HK-2 (cell line): ENCODE results near the gene TOX2.

Experiments used
- DNase-seq: peaks from one replicate; pipeline ENCODE4 v3.0.0-alpha.2; 2018; ENCODE audit not compliant: unreplicated experiment

TOX2 gene

GRCh38 chr20:43996240-43996930 lies 81.7 kb downstream of the TOX2 start:
- DNase-seq = no peak

DNA sequence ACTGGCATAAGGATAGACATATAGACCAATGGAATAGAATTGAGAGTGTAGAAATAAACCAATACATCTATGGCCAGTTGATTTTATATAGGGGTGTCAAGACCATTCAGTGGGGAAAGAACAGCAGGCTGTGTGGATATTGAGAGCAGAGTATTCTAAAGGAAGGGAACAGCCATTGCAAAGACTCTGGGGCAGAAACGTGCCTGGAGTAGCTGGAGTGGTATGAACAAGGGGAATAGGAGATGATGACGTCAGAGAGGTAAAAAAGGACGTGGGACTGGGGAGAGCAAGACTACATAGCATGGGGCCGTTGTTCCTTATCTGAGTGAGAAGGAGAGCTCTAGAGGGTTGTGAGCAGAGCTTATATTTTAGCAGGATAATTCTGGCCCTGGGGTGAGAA lies 85.2 kb downstream of the TOX2 start:
- no peak for DNase-seq

DNA sequence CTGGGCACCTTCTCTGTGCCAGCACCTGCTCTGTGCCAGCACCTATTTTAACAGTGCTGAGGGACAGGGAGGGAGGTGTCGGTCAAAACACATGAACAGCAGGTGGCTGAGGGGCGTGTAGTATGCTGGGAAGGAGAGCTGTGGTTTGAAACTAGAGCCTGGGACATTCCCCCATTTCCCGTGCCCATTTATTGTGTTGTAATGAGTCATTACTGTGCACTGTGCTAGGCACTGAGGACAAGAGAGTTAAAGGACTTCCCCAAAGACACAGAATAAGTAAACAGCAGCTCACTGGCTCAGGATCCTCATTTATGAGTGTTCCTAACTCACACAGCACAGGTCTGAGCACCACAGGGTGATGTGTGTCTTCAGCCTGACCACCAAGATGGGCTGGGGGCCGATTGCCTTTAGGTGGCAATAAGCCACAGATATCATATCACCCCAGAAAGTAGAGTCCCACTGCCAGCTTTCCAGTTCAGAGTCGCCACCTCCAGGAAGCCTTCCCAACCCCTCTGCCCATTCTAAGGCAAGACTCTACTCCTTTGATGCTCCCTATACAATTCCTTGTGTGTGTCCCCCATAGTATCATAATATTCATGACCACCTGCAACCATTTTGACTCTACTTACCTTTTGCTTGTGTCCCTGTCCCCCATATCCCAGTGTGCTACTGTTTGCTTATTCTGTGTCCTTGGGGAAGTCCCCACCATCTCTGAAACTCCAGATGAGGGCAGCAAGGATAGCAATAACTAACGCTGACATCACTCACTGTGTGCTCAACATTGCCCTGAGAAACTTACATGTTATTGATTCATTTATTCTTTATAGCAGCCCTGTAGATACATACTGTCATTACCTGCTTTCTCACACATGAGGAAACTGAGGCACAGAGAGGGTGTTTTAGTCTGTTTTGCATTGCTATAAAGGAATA lies 87.3 kb downstream of the TOX2 start:
- DNase-seq = no peak

- DNase-seq = no peak
Observed at GRCh38 chr20:44002861-44003260, 88.2 kb downstream of the TOX2 start.

- no peak for DNase-seq
Observed at GRCh38 chr20:44003609-44004008, 89.0 kb downstream of the TOX2 start.

DNA sequence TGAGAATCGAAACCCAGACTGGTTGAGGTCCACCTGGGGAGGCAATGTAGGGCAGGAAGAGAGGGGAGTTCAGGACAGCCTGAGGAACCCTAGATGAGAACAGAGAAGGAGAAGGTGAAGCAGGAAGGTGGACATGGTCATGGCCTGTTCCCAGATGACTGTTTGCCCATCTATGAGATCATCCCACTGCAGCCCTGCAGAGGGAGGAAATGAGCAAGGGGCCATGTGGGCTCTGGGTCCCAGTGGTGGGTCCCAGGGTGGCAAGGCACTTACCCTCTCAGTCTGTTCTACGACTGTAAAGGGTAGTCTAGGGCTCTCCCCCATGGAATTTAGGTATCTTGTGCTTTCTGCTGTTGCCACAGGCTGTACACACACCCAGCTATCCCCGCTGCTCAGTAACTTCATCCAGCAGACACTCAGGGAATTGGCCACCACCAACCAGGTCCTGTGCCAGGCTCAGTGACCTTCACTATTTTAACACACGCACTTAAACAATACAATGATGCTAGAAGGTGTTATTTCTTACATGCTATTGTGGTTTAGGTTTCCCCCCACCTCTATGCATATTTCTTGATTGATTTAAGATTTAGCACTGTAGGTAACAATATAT lies 89.8 kb downstream of the TOX2 start:
- no peak for DNase-seq

DNA sequence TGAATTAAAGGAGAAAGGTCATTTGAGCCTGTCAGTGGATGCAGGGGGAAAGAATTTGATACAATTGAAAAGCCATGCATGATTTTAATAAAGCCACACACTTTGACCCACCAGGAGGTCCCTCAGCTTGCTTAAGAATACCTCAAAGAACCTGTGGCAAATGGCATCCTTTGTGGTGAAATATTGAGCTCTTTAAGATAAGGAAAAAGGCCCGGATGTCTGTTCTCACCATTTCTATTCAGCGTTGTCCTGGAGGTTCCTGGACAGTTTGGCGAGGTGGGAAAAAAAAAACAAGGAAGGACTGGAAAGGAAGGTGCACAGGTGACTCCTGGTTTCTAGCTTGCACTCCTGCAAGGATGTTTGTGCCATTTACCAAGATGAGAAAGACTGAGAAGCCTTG lies 91.0 kb downstream of the TOX2 start:
- no peak for DNase-seq

DNA sequence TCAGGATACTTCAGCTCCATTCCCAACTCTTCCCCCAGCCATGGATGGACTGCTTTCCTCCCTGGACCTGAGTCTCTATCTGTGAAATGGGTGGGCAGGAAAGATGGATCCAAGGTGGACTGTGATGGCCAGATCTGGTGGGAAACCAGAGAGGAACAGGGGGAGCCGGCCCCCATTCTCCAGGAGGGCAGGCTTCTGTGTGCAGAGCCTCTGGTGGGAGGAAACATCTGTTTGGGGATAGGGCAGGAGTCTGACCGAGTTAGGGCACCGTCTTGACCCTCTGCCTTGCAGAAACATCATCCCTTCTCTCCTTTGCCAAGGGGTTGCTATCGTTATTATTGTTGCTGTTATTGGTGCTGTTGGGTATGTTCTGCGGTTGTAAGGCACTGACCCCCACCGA lies 91.5 kb downstream of the TOX2 start:
- no peak for DNase-seq

- no peak for DNase-seq
Observed at GRCh38 chr20:44006578-44006977, 91.9 kb downstream of the TOX2 start.

DNA sequence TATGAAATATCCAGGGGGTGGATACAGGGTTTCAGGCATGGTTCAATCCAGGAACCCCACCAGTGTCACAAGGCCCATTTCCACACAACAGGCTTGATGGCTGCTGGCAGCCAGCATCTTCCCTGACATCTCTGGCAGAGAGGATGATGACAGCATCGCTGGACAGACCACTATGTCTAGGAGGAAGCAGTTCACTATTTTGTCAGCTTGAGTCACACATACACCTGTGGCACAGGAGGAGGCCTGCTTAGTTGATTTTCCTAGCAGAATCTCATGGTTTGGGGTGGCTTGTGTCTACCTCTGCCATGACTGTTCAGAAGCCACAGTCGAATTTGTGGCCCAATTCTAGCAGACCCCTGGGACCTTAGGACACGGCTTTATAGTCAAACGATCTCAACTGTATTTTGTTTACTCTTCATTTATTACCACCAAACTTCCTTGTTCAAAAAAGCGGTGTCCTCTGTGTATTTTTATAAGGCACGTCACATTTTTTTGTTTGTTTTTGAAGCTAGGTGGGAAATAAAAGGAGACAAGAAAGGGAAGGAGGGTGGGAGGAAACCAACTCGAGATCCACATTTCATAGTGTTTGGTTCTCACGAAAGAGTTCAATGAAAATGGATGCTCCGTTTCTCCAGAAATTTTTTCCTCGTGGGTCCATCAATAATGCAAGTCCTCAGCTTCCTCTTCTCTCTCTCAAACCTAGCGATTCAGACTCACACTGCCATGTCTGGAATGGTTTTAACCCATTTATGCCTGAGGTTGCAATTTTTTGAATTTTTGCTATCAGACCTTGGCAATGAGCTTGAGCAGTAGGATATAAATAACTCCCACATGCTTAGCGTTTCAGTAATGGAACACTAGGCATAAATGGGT lies 94.4 kb downstream of the TOX2 start:
- DNase-seq = no peak

DNA sequence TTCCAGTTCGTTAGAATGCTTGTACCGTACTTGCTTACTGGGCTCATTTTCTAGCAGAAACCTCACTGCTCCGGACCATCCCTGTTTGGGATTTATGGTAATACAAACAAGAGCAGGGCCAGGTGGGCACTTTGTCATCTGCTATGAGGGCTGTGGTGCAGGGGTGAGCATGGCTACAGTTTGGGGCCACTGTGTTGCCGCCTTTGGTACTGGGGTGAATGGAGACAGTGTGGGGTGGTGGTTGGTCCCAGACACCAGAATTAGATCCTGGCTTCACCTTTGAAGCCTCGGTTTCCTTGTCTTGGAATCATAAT lies 95.0 kb downstream of the TOX2 start:
- DNase-seq = no peak

- no peak for DNase-seq
Observed at GRCh38 chr20:44010162-44010704, 95.6 kb downstream of the TOX2 start.

GRCh38 chr20:44011251-44011940 lies 96.7 kb downstream of the TOX2 start:
- no peak for DNase-seq

DNA sequence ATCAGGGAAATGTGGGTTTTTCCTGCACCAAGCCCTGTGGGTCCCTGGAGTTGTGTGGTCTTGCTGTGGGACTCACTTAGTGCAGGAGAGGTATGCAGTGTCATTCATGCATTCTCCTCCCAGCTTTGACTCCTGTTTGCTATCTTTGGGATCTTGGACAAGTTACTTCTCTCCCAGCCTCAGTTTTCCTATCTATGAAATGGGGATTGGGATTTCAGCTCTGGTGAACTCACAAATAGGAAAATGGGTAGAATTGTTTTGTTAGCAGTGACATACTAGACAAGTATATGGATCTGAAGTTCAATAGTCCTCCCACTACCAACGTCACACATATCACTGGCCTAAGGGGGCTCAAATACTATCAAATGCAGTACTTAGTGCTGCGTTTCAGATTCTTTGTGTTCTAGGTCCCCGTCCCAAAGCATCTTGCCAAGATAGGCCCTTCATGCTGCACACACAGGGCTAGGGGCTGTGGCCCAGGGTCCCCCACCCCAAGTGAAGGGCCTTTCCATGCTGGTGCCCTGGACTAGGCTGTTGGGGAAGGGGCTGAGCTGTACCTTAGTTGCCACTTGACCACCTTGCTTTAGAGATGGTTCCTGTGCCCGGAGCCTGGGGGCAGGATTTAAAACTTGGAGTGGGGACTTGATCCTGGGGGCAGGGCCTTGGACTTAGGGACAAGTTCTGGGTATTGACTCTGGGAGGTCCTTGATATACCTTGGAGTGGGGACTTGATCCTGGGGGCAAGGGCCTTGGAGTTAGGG lies 98.0 kb downstream of the TOX2 start:
- DNase-seq = no peak

- DNase-seq = no peak
Observed at GRCh38 chr20:44014807-44015732, 100.4 kb downstream of the TOX2 start.

- no peak for DNase-seq
Observed at GRCh38 chr20:44015733-44016103, 101.1 kb downstream of the TOX2 start.

DNA sequence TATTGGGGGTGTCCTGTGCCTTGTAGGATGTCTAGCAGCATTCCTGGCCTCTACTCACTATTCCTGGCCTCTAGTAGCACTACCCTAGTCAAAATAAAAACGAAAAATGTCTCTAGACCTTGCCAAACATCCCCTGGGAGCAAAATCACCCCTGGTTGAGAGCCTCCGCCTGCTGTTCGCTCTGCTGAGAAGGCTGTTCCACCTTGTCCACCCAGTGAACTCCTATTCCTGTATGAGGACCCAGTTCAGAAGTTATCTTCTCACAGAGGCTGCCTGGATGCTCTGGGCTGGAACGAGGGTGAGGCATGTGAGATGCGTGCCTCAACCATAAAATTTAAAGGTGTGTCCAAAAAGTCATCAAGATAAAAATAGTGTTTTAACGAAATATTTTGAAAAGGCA lies 101.9 kb downstream of the TOX2 start:
- DNase-seq = no peak

DNA sequence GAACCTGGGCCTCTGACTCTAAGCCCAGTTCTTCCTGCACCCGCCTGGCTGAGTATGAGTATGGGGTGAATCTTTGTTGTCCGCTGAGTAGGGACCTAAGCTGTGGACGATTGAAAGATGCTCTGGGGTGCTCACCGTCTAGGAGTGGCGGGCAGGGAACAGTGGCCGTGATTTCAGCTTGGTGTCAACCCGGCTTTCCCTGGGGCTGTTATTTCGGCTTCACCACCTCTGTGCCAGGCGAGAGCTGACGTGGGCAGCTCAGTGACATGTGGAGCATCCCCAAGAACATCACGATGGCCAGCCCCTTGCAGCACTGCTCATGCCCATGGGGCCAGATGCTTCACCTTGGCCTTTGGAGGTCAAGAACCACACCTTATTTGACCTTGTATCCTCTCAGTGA lies 102.6 kb downstream of the TOX2 start:
- DNase-seq = no peak

DNA sequence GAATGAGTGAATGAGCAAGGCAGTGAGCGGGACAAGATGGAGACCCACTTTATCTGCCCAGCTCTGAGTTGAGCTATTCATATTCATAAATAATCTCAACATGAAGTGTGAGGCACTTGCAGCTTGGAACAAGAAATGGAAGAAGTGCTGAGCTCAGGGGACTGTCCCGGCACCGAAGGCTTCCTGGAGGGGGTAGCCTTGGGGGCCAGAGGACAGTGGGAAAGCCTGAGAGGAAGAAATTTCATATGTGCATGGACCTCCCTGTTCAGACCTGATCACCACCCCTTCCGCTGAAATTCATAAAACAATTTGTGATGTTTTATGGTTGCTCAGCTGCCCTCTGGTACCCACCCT lies 103.2 kb downstream of the TOX2 start:
- DNase-seq = no peak
